ENCODE data around the gene SEC24B.
"Not testable (repeated sequence)": the region's sequence is repeated elsewhere in the genome, so short reads cannot be mapped to it uniquely, and the experiment has no call there.

The SEC24B gene

GRCh38 chr4:109506890-109507289 is 73.3 kb downstream of the SEC24B start:
- DNase-seq (ENCODE audit: low read depth in 2 of 2): no peak

GRCh38 chr4:109510687-109511086 is 77.1 kb downstream of the SEC24B start:
- no peak for DNase-seq (ENCODE audit: low read depth in 2 of 2)

- no peak for DNase-seq (ENCODE audit: low read depth in 2 of 2)
Observed at GRCh38 chr4:109511414-109511813, 77.8 kb downstream of the SEC24B start.

- not testable (repeated sequence) for DNase-seq (ENCODE audit: low read depth in 2 of 2)
Observed at GRCh38 chr4:109513368-109513767, 79.8 kb downstream of the SEC24B start.

GRCh38 chr4:109532182-109532581 is 98.6 kb downstream of the SEC24B start:
- DNase-seq (ENCODE audit: low read depth in 2 of 2): no peak

GRCh38 chr4:109545401-109545800 is 111.8 kb downstream of the SEC24B start:
- no peak for DNase-seq (ENCODE audit: low read depth in 2 of 2)

- no peak for DNase-seq (ENCODE audit: low read depth in 2 of 2)
Observed at GRCh38 chr4:109547394-109547793, 113.8 kb downstream of the SEC24B start.

GRCh38 chr4:109548655-109549054 is 115.0 kb downstream of the SEC24B start:
- no peak for DNase-seq (ENCODE audit: low read depth in 2 of 2)

- DNase-seq (ENCODE audit: low read depth in 2 of 2): no peak
Observed at GRCh38 chr4:109552237-109552636, 118.6 kb downstream of the SEC24B start.

GRCh38 chr4:109553130-109553529 is 119.5 kb downstream of the SEC24B start:
- no peak for DNase-seq (ENCODE audit: low read depth in 2 of 2)

GRCh38 chr4:109554971-109555370 is 121.4 kb downstream of the SEC24B start:
- DNase-seq (ENCODE audit: low read depth in 2 of 2): no peak

- no peak for DNase-seq (ENCODE audit: low read depth in 2 of 2)
Observed at GRCh38 chr4:109557433-109557832, 123.8 kb downstream of the SEC24B start.

- DNase-seq (ENCODE audit: low read depth in 2 of 2): not testable (repeated sequence)
Observed at GRCh38 chr4:109558095-109558494, 124.5 kb downstream of the SEC24B start.

GRCh38 chr4:109559625-109559982 is 126.0 kb downstream of the SEC24B start:
- no peak for DNase-seq (ENCODE audit: low read depth in 2 of 2)

GRCh38 chr4:109559983-109560686 is 126.5 kb downstream of the SEC24B start, which contains the start of gene MCUB:
Gene MCUB, plus strand, starts transcription at chr4:109560246. Its CDS starts 92 bp downstream, at chr4:109560338.
- peak; percentile 79 to 84 for DNase-seq (ENCODE audit: low read depth in 2 of 2)

- DNase-seq (ENCODE audit: low read depth in 2 of 2): peak; percentile 41 to 42
Observed at GRCh38 chr4:109560687-109561461, 127.3 kb downstream of the SEC24B start.

- DNase-seq (ENCODE audit: low read depth in 2 of 2): no peak
Observed at GRCh38 chr4:109562457-109563239, 129.0 kb downstream of the SEC24B start.

GRCh38 chr4:109571494-109571893 is 137.9 kb downstream of the SEC24B start:
- DNase-seq (ENCODE audit: low read depth in 2 of 2): no peak

- no peak for DNase-seq (ENCODE audit: low read depth in 2 of 2)
Observed at GRCh38 chr4:109572154-109572553, 138.5 kb downstream of the SEC24B start.

- no peak for DNase-seq (ENCODE audit: low read depth in 2 of 2)
Observed at GRCh38 chr4:109574443-109574850, 140.8 kb downstream of the SEC24B start.

GRCh38 chr4:109574931-109575804 is 141.6 kb downstream of the SEC24B start:
- DNase-seq (ENCODE audit: low read depth in 2 of 2): no peak

Measured in stimulated activated CD8-positive, alpha-beta memory T cell treated with anti-CD3 and anti-CD28 coated beads, Interleukin-15, amount 100 ng/mL, for 4 hours (primary cell).